B cell (primary cell): ENCODE data around the gene DEAF1. TPM values are rescaled to one million over a fixed set of nuclear protein-coding genes. Genes with fewer than 3 reads are reported as not detected.
A peak's percentile ranks its signal among the peaks of the same experiment; 100 is the strongest.

Experiments
- ATAC-seq: fragments of 200-7000 bp; cut with Tn5 transposase; one replicate; pipeline ENCODE4 v1.10.0; 2021; ENCODE audit warnings: low read depth, mild to moderate bottlenecking, moderate number of reproducible peaks, moderate library complexity
- CTCF ChIA-PET: fragments of 350-600 bp; sonication (Branson Sonifier 250); formaldehyde crosslinking; loops from one replicate; lab custom pipeline; 2021; ENCODE audit warnings: antibody characterized with exemption, inconsistent platforms; lab: Charles Lee
- POLR2A ChIA-PET: fragments of 350-600 bp; sonication (Branson Sonifier 250); formaldehyde crosslinking; loops from one replicate; lab custom pipeline; 2021; ENCODE audit warnings: antibody characterized with exemption; lab: Charles Lee
- DNase-seq: peaks from one replicate; pipeline ENCODE4 v3.0.0; 2013
- H2AFZ ChIP-seq: 2 replicates; pipeline ENCODE4 v1.6.1; 2012; ENCODE audit warnings: mild to moderate bottlenecking, low read depth, low read length; ENCODE audit not compliant: insufficient read depth, poor library complexity, severe bottlenecking
- H3K27ac ChIP-seq, 2 donors: 1 replicate in 1 of 2; 2 replicates in 1 of 2; pipeline ENCODE4 v1.5.1; 2012 to 2013; ENCODE audit warnings: low read length in 2 of 2, mild to moderate bottlenecking in 2 of 2, moderate library complexity in 1 of 2
- H3K27me3 ChIP-seq, 4 experiments: fragments of 200-600 bp in 1 of 4; sonication (generic) in 1 of 4; replicated peaks in 1 of 4; 1 replicate in 2 of 4; 2 replicates in 2 of 4; pipeline versions ENCODE4 v1.6.1 to v1.7.0; 2013 to 2016; ENCODE audit warnings: low read length in 3 of 4, mild to moderate bottlenecking in 2 of 4, mixed read lengths in 1 of 4, moderate library complexity in 1 of 4; ENCODE audit not compliant: insufficient read depth in 4 of 4, control insufficient read depth in 3 of 4; ENCODE audit errors: control extremely low read depth in 1 of 4
- H3K36me3 ChIP-seq, 2 experiments: replicated peaks in 1 of 2; 1 replicate in 1 of 2; 2 replicates in 1 of 2; pipeline versions ENCODE4 v1.6.1 to v1.7.1; 2013; ENCODE audit warnings: low read length in 1 of 2; ENCODE audit not compliant: insufficient read depth in 2 of 2, control insufficient read depth in 1 of 2; ENCODE audit errors: control extremely low read depth in 1 of 2, extremely low read depth in 1 of 2
- H3K4me1 ChIP-seq, 2 donors: fragments of 200-600 bp in 1 of 2; sonication (generic) in 1 of 2; 1 replicate in 1 of 2; 2 replicates in 1 of 2; pipeline versions ENCODE4 v1.5.1 to v1.6.1; 2013 to 2017; ENCODE audit warnings: low read length in 2 of 2; ENCODE audit not compliant: control insufficient read depth in 2 of 2, insufficient read depth in 2 of 2
- H3K4me2 ChIP-seq: replicated peaks from 2 replicates; pipeline ENCODE3; 2012; ENCODE audit warnings: mild to moderate bottlenecking, low read depth, low read length; ENCODE audit not compliant: poor library complexity, severe bottlenecking
- H3K4me3 ChIP-seq, 5 experiments: fragments of 200-600 bp in 1 of 5; sonication (generic) in 1 of 5; 1 replicate in 3 of 5; 2 replicates in 2 of 5; pipeline versions ENCODE4 v1.5.1 to v1.7.0; 2011 to 2016; ENCODE audit warnings: low read length in 4 of 5, mild to moderate bottlenecking in 4 of 5, low read depth in 2 of 5, control low read depth in 1 of 5, moderate library complexity in 1 of 5; ENCODE audit not compliant: insufficient read depth in 1 of 5; ENCODE audit errors: control extremely low read depth in 1 of 5, extremely low read depth in 1 of 5
- H3K79me2 ChIP-seq: fragments of 200-600 bp; sonication (generic); one replicate; pipeline ENCODE4 v1.6.0; 2016; ENCODE audit warnings: low read length; ENCODE audit not compliant: control insufficient read depth, insufficient read depth
- H3K9ac ChIP-seq: fragments of 200-600 bp; sonication (generic); 2 replicates; pipeline ENCODE4 v1.6.1; 2017; ENCODE audit warnings: mild to moderate bottlenecking, low read length, moderate library complexity
- H3K9me3 ChIP-seq, 3 donors: one replicate each; pipeline versions ENCODE4 v1.6.1 to v1.7.1; 2013; ENCODE audit warnings: low read length in 2 of 3; ENCODE audit not compliant: control insufficient read depth in 2 of 3, insufficient read depth in 1 of 3; ENCODE audit errors: control extremely low read depth in 1 of 3
- H4K20me1 ChIP-seq: 2 replicates; pipeline ENCODE4 v1.6.0; 2012; ENCODE audit warnings: mild to moderate bottlenecking, low read length; ENCODE audit not compliant: insufficient read depth, control insufficient read depth, poor library complexity, severe bottlenecking
- H3K27ac Mint-ChIP-seq: one replicate; pipeline ENCODE4 v1.8.0; 2021; ENCODE audit warnings: mixed read lengths
- H3K27me3 Mint-ChIP-seq: one replicate; pipeline ENCODE4 v1.8.0; 2021; ENCODE audit warnings: mixed read lengths
- H3K4me1 Mint-ChIP-seq: one replicate; pipeline ENCODE4 v1.8.0; 2021; ENCODE audit warnings: mixed read lengths
- H3K4me3 Mint-ChIP-seq: one replicate; pipeline ENCODE4 v1.8.0; 2021; ENCODE audit warnings: mixed read lengths
- H3K9me3 Mint-ChIP-seq: one replicate; pipeline ENCODE4 v1.8.0; 2022; ENCODE audit warnings: mixed read lengths; ENCODE audit not compliant: insufficient read depth
- EZH2 ChIP-seq: IDR thresholded peaks from 2 replicates; pipeline ENCODE4 v1.6.1; 2012; ENCODE audit warnings: borderline replicate concordance, low read depth, mild to moderate bottlenecking, moderate library complexity, low read length; ENCODE audit not compliant: insufficient read depth, poor library complexity, severe bottlenecking
- WGBS: methylation state at CpG from one replicate; pipeline ENCODE4 v1.1.5; 2013; ENCODE audit warnings: missing lambda C conversion rate; ENCODE audit not compliant: insufficient coverage; 5-methylcytosine and 5-hydroxymethylcytosine counted together
- intact Hi-C: fragments of 100-400 bp; cut with micrococcal nuclease; formaldehyde crosslinking; loops from one replicate; pipeline ENCODE4 v1.10.0; 2022
- polyA plus RNA-seq: library from polyadenylated mRNA; depleted of rRNA; stranded (reverse); fragments of >200 nt; gene quantifications from 2 replicates; pipeline ENCODE4 v1.2.3, GENCODE V29; 2012
- total RNA-seq, 2 donors: library from RNA; stranded (reverse); fragments of 120-200 nt in 1 of 2; gene quantifications; 1 replicate in 1 of 2; 2 replicates in 1 of 2; pipeline versions ENCODE4 v1.2.3 to v1.2.4, GENCODE V29; 2013 to 2022
- TF ChIP-seq, protein P1 (sequence below): fragments of 200-600 bp; IDR thresholded peaks from one replicate; pipeline ENCODE4 v1.8.0; 2022; ENCODE audit warnings: antibody characterized with exemption, mild to moderate bottlenecking

The DEAF1 gene
- total and polyA plus RNA-seq, 2 donors (not counting 1 experiment from before 2014, with no cell fraction given), result 31.8 to 53.6 TPM

- Mint-ChIP-seq H3K27ac (no peak overlapping the region), H3K27me3 (peaks cover 8% of the 10 kb centered on the region), H3K9me3 (no peaks in the 10 kb centered on the region), H3K4me1 (peaks cover 33% of the 10 kb centered on the region), H3K4me3 (peak overlapping the region; percentile 90)
- Histone ChIP-seq H3K4me1 (peaks cover 28 to 47% of the 10 kb centered on the region in 2 donors), H3K9me3 (no peaks in the 10 kb centered on the region), H3K36me3 (no peaks in the 10 kb centered on the region), H3K79me2 (no peaks in the 10 kb centered on the region), H3K27ac (no peak overlapping the region), H4K20me1 (peaks cover 3% of the 10 kb centered on the region), H2AFZ (peak overlapping the region; percentile 80), H3K9ac (peak overlapping the region; percentile 74), H3K4me3 (peak overlapping the region in 4 of 5 experiments; percentile 40 to 65 (median 51)), H3K4me2 (peak overlapping the region; percentile 99), H3K27me3 (peaks cover 0 to 38% (median 4%) of the 10 kb centered on the region in 4 experiments)
- CTCF ChIA-PET, result interaction anchor here (0.6 to 8.2 kb wide), 11 partner anchors 18 to 186 kb away, joined by 3 to 104 read pairs (median 5); partner anchors contain the start of genes DEAF1, HRAS, IRF7 and TALDO1
- 43% methylated on average over 13 of the region's 20 CpGs for WGBS
- no peak for DNase-seq
- POLR2A ChIA-PET, result interaction anchor here (0.6 to 8.2 kb wide), 8 partner anchors 12 to 216 kb away, joined by 3 to 105 read pairs (median 4); partner anchors contain the start of genes DEAF1, PHRF1, RPLP2 and TMEM80
- no peak for TF ChIP-seq EZH2
- TF ChIP-seq, protein P1, sequence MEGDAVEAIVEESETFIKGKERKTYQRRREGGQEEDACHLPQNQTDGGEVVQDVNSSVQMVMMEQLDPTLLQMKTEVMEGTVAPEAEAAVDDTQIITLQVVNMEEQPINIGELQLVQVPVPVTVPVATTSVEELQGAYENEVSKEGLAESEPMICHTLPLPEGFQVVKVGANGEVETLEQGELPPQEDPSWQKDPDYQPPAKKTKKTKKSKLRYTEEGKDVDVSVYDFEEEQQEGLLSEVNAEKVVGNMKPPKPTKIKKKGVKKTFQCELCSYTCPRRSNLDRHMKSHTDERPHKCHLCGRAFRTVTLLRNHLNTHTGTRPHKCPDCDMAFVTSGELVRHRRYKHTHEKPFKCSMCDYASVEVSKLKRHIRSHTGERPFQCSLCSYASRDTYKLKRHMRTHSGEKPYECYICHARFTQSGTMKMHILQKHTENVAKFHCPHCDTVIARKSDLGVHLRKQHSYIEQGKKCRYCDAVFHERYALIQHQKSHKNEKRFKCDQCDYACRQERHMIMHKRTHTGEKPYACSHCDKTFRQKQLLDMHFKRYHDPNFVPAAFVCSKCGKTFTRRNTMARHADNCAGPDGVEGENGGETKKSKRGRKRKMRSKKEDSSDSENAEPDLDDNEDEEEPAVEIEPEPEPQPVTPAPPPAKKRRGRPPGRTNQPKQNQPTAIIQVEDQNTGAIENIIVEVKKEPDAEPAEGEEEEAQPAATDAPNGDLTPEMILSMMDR, result no peak
- intact Hi-C loops, result loop anchor here (5.0 to 10.0 kb wide), 2 partner anchors 108 to 185 kb away; partner anchors contain the start of genes HRAS, IRF7 and LRRC56
- no peak for ATAC-seq
These were observed 27.4 kb upstream of the DEAF1 start for GRCh38 chr11:722346-722811.
